ENCODE data around the gene FJX1. TPM values are rescaled to one million over a fixed set of nuclear protein-coding genes. Genes with fewer than 3 reads are reported as not detected.

Gene FJX1
- total RNA-seq, 1 donor from 2014 or later = 3.9 TPM

GRCh38 chr11:35602160-35602793 lies 16.0 kb upstream of the FJX1 start:
- intact Hi-C loops (cut with DNase I) = no loop called here
- no peak for DNase-seq (ENCODE audit: low spot score)
- ATAC-seq = no peak

GRCh38 chr11:35602979-35603378 lies 15.3 kb upstream of the FJX1 start:
- intact Hi-C loops (cut with DNase I) = no loop called here
- DNase-seq (ENCODE audit: low spot score) (no peak), ATAC-seq (no peak)

GRCh38 chr11:35605706-35606105 lies 12.6 kb upstream of the FJX1 start:
- DNase-seq (ENCODE audit: low spot score) (peak; percentile 64), ATAC-seq (peak; percentile 95)
- intact Hi-C loops (cut with DNase I) = no loop called here

GRCh38 chr11:35606206-35606605 lies 12.1 kb upstream of the FJX1 start:
- DNase-seq (ENCODE audit: low spot score) = no peak
- no peak for ATAC-seq

GRCh38 chr11:35608502-35608901 lies 9.8 kb upstream of the FJX1 start:
- intact Hi-C loops (cut with DNase I) = no loop called here
- DNase-seq (ENCODE audit: low spot score) (no peak), ATAC-seq (no peak)

More at GRCh38 chr11:35606206-35606605, 12.1 kb upstream of the FJX1 start:
- intact Hi-C loops (cut with DNase I) = no loop called here

- intact Hi-C loops (cut with DNase I) = loop anchor here (10.0 kb wide), 1 partner anchor 655 kb away; no protein-coding TSS in a partner anchor
- ATAC-seq (no peak), DNase-seq (ENCODE audit: low spot score) (no peak)
Measured at GRCh38 chr11:35609656-35610055, 8.6 kb upstream of the FJX1 start.

- intact Hi-C loops (cut with DNase I) = loop anchor here (10.0 kb wide), 1 partner anchor 654 kb away; no protein-coding TSS in a partner anchor
- DNase-seq (ENCODE audit: low spot score) = no peak
- no peak for ATAC-seq
Measured at GRCh38 chr11:35610631-35611030, 7.6 kb upstream of the FJX1 start.

- no peak for ATAC-seq
- intact Hi-C loops (cut with DNase I) = loop anchor here (10.0 kb wide), 1 partner anchor 653 kb away; no protein-coding TSS in a partner anchor
- DNase-seq (ENCODE audit: low spot score) = no peak
Measured at GRCh38 chr11:35611741-35612140, 6.5 kb upstream of the FJX1 start.

GRCh38 chr11:35614939-35615569 lies 3.2 kb upstream of the FJX1 start:
- intact Hi-C loops (cut with DNase I) = loop anchor here (10.0 kb wide), 1 partner anchor 650 kb away; no protein-coding TSS in a partner anchor
- ATAC-seq = peak; percentile 31
- no peak for DNase-seq (ENCODE audit: low spot score)

- intact Hi-C loops (cut with DNase I) = loop anchor here (10.0 kb wide), 1 partner anchor 649 kb away; no protein-coding TSS in a partner anchor
- peak; percentile 40 for ATAC-seq
- DNase-seq (ENCODE audit: low spot score) = no peak
Measured at GRCh38 chr11:35615921-35616900, 2.0 kb upstream of the FJX1 start.

- intact Hi-C loops (cut with DNase I) = loop anchor here (10.0 kb wide), 1 partner anchor 648 kb away; no protein-coding TSS in a partner anchor
- ATAC-seq = no peak
Measured at GRCh38 chr11:35617316-35617686, 959 bp upstream of the FJX1 start.

GRCh38 chr11:35618497-35619115 lies 346 bp downstream of the FJX1 start:
- intact Hi-C loops (cut with DNase I) = loop anchor here (10.0 kb wide), 1 partner anchor 646 kb away; no protein-coding TSS in a partner anchor
- ATAC-seq (no peak), DNase-seq (ENCODE audit: low spot score) (peak; percentile 60)

More at GRCh38 chr11:35617316-35617686, 959 bp upstream of the FJX1 start:
- DNase-seq (ENCODE audit: low spot score) = no peak

GRCh38 chr11:35619116-35619854 lies 1.0 kb downstream of the FJX1 start:
- ATAC-seq (peak; percentile 39), DNase-seq (ENCODE audit: low spot score) (peak; percentile 61)
- intact Hi-C loops (cut with DNase I) = loop anchor here (10.0 kb wide), 1 partner anchor 646 kb away; no protein-coding TSS in a partner anchor

GRCh38 chr11:35619855-35620640 lies 1.8 kb downstream of the FJX1 start:
- ATAC-seq (peak; percentile 31), DNase-seq (ENCODE audit: low spot score) (peak; percentile 70)
- intact Hi-C loops (cut with DNase I) = loop anchor here (10.0 kb wide), 1 partner anchor 645 kb away; no protein-coding TSS in a partner anchor

GRCh38 chr11:35620795-35621194 lies 2.5 kb downstream of the FJX1 start:
- intact Hi-C loops (cut with DNase I) = no loop called here
- ATAC-seq (no peak), DNase-seq (ENCODE audit: low spot score) (no peak)

GRCh38 chr11:35621620-35622019 lies 3.4 kb downstream of the FJX1 start:
- intact Hi-C loops (cut with DNase I) = no loop called here
- ATAC-seq (no peak), DNase-seq (ENCODE audit: low spot score) (no peak)

- DNase-seq (ENCODE audit: low spot score) (no peak), ATAC-seq (no peak)
- intact Hi-C loops (cut with DNase I) = no loop called here
Measured at GRCh38 chr11:35622070-35622469, 3.8 kb downstream of the FJX1 start.

All from sciatic nerve (tissue), 2 donors.